ENCODE data around the gene ZBTB20.
"Not testable (repeated sequence)": the region's sequence is repeated elsewhere in the genome, so short reads cannot be mapped to it uniquely, and the experiment has no call there.

Gene ZBTB20

GRCh38 chr3:115148142-115148790, 1.2 kb upstream of the ZBTB20 start:
- peak overlapping the region; percentile 73 for H3K4me3 ChIP-seq (ENCODE audit: low read depth, low read length)
- no peak for DNase-seq (ENCODE audit: low read depth)

- H3K4me3 ChIP-seq (ENCODE audit: low read depth, low read length) = peak overlapping the region; percentile 76
- DNase-seq (ENCODE audit: low read depth) = peak; percentile 99
Observed at GRCh38 chr3:115147329-115148141, 447 bp upstream of the ZBTB20 start.

- H3K4me3 ChIP-seq (ENCODE audit: low read depth, low read length) = peak overlapping the region; percentile 76
- DNase-seq (ENCODE audit: low read depth) = peak; percentile 39
Observed at GRCh38 chr3:115146032-115146417, 1.1 kb downstream of the ZBTB20 start.

- no peak overlapping the region for H3K4me3 ChIP-seq (ENCODE audit: low read depth, low read length)
- no peak for DNase-seq (ENCODE audit: low read depth)
Observed at GRCh38 chr3:115141033-115141757, 5.9 kb downstream of the ZBTB20 start.

- DNase-seq (ENCODE audit: low read depth) = no peak
- no peak overlapping the region for H3K4me3 ChIP-seq (ENCODE audit: low read depth, low read length)
Observed at GRCh38 chr3:115139072-115139471, 8.0 kb downstream of the ZBTB20 start.

- no peak for DNase-seq (ENCODE audit: low read depth)
Observed at GRCh38 chr3:115134648-115135347, 12.3 kb downstream of the ZBTB20 start.

GRCh38 chr3:115127208-115127607, 19.9 kb downstream of the ZBTB20 start:
- H3K4me3 ChIP-seq (ENCODE audit: low read depth, low read length) = no peak overlapping the region
- DNase-seq (ENCODE audit: low read depth) = no peak

More at GRCh38 chr3:115134648-115135347, 12.3 kb downstream of the ZBTB20 start:
- no peak overlapping the region for H3K4me3 ChIP-seq (ENCODE audit: low read depth, low read length)

GRCh38 chr3:115120597-115120996, 26.5 kb downstream of the ZBTB20 start:
- no peak overlapping the region for H3K4me3 ChIP-seq (ENCODE audit: low read depth, low read length)
- DNase-seq (ENCODE audit: low read depth) = no peak

GRCh38 chr3:115113367-115113766, 33.7 kb downstream of the ZBTB20 start:
- DNase-seq (ENCODE audit: low read depth) = peak; percentile 56
- no peak overlapping the region for H3K4me3 ChIP-seq (ENCODE audit: low read depth, low read length)

- H3K4me3 ChIP-seq (ENCODE audit: low read depth, low read length) = no peak overlapping the region
- DNase-seq (ENCODE audit: low read depth) = no peak
Observed at GRCh38 chr3:115111632-115112031, 35.5 kb downstream of the ZBTB20 start.

- no peak for DNase-seq (ENCODE audit: low read depth)
- H3K4me3 ChIP-seq (ENCODE audit: low read depth, low read length) = no peak overlapping the region
Observed at GRCh38 chr3:115110830-115111229, 36.3 kb downstream of the ZBTB20 start.

GRCh38 chr3:115110066-115110465, 37.0 kb downstream of the ZBTB20 start:
- DNase-seq (ENCODE audit: low read depth); H3K4me3 ChIP-seq (ENCODE audit: low read depth, low read length): not testable (repeated sequence)

GRCh38 chr3:115108614-115109013, 38.5 kb downstream of the ZBTB20 start:
- no peak for DNase-seq (ENCODE audit: low read depth)
- no peak overlapping the region for H3K4me3 ChIP-seq (ENCODE audit: low read depth, low read length)

- no peak overlapping the region for H3K4me3 ChIP-seq (ENCODE audit: low read depth, low read length)
- DNase-seq (ENCODE audit: low read depth) = no peak
Observed at GRCh38 chr3:115102046-115102445, 45.0 kb downstream of the ZBTB20 start.

- no peak overlapping the region for H3K4me3 ChIP-seq (ENCODE audit: low read depth, low read length)
- DNase-seq (ENCODE audit: low read depth) = no peak
Observed at GRCh38 chr3:115100806-115101205, 46.3 kb downstream of the ZBTB20 start.

- peak overlapping the region; percentile 24 for H3K4me3 ChIP-seq (ENCODE audit: low read depth, low read length)
- DNase-seq (ENCODE audit: low read depth) = peak; percentile 9
Observed at GRCh38 chr3:115099986-115100571, 47.0 kb downstream of the ZBTB20 start.

- H3K4me3 ChIP-seq (ENCODE audit: low read depth, low read length) = no peak overlapping the region
- no peak for DNase-seq (ENCODE audit: low read depth)
Observed at GRCh38 chr3:115099134-115099985, 47.7 kb downstream of the ZBTB20 start.

- no peak for DNase-seq (ENCODE audit: low read depth)
Observed at GRCh38 chr3:115098354-115099073, 48.6 kb downstream of the ZBTB20 start.

More at GRCh38 chr3:115098354-115099073, 48.6 kb downstream of the ZBTB20 start:
- H3K4me3 ChIP-seq (ENCODE audit: low read depth, low read length) = no peak overlapping the region
